Hematopoietic multipotent progenitor cell treated with erythropoietin and hydrocortisone succinate and interleukin-3 and kit ligand, for 6 days (in vitro differentiated cells): ENCODE results near the gene SLC35B1.

Experiments used
- DNase-seq: peaks from one replicate; pipeline ENCODE4 v3.0.0-alpha.2; 2015

SLC35B1 gene

DNA sequence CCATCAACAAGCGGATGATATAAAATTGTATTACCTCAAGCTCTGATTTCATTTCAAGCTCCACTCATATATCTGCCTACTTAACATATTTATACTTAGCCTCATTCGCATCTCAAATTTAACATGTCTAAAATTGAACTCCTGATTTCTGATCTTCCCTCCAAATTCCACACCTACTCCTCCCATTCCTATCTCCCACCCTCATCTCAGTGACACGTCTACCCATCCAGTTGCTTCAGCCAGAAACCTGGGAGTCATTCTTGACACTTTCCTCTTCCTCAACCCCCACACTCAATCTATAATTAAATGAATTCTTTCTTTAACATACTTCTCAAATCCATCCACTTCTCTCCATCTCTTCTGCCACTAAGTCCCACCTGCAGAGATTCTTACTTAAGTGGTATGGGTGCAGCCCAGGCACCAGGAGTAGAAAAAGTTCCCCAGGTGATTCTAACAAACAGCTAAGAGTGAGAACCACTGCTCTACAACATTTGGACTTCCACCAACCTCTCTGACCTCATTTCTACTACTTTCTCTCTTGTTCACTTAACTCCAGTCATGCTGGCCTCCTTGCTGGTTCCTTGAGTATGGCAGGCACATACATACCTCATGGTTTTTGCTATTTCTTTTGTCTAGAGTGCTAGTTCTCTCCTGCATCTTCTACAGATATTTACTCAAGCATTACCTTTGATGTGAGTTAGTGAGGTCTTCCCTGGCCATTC, 47.9 kb downstream of the SLC35B1 start:
- no peak for DNase-seq

DNA sequence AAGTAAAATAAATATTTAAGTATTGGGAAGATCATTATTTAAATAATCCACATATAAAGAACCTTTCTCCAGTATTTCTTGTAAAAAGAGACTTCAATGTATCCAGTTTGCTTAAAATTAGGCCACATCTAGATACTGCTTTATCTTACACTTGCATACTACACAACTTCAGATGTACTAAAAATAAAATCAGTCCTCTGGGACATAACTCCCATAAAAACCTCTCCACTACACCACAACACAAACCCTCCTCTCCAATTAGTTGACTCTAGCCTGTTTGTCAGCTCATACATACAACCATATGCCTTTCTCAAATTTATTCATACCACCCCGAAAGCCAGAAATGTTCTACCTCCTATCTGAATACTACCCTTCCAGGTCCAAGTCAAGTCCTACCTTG, 51.5 kb downstream of the SLC35B1 start:
- peak; percentile 29 for DNase-seq
